Stimulated activated CD8-positive, alpha-beta memory T cell treated with anti-CD3 and anti-CD28 coated beads, Interleukin-7, amount 100 ng/mL, for 24 hours (primary cell): Measurements from ENCODE around the gene SLC17A2.
A peak's percentile ranks its signal among the peaks of the same experiment; 100 is the strongest.

ENCODE experiments used
- DNase-seq: peaks from one replicate; pipeline ENCODE4 v3.0.0-alpha.2; 2020; ENCODE audit warnings: low read depth

SLC17A2 gene, protein sequence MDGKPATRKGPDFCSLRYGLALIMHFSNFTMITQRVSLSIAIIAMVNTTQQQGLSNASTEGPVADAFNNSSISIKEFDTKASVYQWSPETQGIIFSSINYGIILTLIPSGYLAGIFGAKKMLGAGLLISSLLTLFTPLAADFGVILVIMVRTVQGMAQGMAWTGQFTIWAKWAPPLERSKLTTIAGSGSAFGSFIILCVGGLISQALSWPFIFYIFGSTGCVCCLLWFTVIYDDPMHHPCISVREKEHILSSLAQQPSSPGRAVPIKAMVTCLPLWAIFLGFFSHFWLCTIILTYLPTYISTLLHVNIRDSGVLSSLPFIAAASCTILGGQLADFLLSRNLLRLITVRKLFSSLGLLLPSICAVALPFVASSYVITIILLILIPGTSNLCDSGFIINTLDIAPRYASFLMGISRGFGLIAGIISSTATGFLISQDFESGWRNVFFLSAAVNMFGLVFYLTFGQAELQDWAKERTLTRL

DNA sequence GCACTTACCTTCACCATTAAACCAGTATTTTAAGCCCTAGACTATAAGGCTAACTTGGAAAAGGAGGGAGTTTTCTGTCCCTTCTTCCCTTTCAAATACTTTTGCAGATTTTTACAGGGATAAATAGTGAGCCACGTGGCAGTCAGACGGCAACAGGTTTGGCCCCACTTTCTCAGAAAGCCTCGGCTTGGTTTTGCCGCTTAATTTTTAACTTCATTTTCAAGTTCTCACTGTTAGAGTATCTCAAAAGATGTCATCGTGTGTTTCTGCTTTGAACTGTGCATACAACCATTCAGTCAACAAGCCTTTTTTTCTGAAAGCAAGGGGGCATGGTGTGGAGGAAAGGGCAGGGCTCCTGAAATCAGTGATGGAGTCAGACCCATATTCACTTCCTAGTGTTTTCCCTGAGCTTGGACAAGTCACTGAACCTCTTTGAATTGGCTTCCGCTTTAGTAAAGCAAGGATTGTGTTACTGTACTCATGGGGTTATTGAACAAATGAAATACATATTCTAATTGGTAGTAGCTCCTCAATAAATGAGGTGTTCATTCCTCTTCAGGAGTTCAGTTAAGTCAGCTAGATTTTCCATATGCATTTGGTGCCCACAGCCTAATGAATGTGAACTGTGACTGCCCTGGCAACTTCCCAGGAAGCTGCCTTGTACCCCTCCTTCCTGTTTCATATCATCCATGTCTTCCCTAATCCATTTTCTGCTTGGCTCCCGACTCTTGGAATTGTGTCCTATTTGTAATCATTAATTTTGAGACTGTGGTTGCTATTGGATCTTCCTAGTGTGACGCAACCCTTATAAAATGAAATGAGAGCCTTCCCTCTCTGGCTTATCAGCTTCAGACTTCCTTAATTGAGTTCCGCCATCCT is at the start of gene SLC17A2:
Gene SLC17A2 (minus strand): TSS at position 160 of the 879 bp plus-strand sequence. CDS start 4,895 bp downstream, outside the sequence.
- no peak for DNase-seq

DNA sequence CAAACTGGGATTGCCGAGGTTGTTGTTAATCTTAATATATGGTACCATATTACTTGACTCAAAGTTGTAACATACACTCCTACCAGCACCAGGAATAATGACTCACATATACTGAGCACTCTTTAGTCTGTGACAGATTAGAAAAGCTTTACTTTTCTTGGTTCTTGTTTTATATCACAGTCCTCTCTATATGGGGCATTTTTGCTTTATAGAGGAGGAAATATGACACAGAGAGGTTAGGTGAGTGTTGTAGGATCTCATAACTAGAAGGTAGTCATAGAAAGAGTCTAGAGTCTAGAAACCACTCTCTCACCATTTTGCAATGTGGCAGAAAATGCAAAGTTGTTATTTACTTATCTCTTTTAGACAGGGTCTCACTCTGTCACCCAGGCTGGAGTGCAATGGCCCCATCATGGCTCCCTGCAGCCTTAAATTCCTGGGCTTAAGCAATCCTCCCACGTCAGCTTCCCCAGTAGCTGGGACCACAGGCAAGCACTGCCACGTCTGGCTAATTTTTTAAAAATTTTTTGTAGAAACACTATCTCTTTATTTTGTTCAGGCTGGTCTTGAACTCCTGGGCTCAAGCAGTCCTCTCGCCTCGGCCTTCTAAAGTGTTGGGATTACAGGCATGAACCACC is 45.6 kb upstream of the SLC17A2 start:
- DNase-seq: no peak

DNA sequence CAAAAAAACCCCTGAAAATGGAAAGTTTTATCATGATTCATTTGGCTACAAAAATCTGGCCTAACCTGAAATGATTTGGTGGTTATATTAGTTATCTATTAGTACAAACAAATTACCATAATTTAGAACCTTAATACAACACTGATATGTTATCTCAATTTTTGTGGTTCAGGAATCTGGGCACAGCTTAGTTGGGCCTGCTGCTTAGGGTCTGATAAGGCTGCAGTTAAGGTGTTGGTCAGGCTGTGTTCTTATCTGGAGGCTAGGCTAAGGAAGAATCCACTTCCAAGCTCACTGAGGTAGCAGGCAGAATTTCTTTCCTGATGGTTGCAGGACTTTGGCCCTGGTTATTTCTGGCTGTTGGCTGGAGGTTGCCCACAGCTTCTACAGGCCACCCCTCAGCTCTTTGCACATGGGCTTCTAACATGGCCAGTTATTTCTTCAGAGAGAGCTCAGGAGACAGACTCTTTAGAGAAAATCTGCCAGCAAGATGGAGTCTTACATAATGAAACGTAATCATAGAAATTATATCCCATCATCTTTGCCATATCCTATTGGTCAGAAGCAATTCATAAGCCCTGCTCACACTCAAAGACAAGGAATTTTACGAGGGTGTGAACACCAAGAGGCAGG is 43.5 kb upstream of the SLC17A2 start:
- DNase-seq: no peak

DNA sequence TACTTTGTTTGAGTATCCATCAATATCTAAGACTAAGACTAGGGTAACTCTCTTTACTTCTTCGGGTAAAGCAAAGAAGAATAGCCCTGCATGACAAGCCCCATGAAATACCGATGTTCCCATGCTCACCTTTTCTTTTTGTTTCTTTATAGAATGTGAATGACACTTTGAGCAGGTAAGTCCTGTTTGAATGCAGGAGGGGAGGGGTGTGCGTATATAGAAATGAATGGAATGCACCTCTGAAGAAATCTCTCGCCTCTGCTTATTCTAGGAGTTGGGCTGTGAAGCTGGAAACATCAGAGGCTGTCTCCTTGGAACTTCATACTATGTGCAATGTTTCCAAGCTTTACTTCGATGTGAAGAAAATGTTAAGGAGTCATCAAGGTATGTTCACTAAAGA is 42.4 kb upstream of the SLC17A2 start:
- no peak for DNase-seq

DNA sequence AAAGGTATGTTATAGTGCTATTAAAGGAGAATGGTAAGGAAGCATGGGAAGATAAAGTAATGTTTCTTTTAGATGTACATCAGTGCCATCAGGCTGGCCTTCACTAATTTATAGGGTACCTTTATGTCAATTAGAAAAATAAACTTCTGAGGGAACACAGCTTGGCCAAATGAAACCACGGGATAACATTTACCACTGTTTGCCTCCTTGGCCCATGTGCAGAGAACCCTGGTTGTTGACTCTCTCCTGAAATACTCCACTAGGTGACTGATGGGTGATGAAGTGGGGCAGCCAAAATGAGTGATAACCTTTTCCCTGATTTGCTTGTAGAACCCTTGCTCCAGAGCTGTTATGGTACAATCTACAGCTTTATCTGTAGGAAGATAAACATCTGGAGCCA is 41.6 kb upstream of the SLC17A2 start:
- no peak for DNase-seq

DNA sequence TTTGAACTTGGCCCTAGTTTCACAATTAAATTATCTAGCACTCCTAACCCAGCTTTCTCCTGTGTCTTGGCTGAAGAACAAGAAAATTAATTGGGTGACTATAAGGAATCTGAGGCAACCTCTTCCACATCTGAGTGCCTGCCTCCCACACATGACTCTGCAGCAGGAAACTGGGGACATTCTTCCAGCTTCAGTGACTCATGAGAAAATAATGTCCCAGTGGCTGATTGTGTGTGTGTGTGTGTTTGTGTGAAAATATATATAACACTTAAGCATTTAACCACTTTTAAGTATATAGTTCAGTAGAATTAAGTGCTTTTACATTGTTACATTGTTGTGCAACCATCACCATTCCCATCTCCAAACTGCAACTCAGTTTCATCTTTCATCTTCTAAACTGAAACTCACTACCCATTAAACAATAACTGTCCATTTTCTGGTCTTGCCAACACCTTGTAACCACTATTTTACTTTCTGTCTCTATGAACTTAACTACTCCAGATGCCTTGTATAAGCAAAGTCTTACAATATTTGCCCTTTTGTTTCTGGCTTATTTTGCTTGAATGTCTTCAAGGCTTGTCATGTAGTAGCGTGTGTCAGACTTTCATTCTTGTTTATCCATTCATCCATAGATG is 40.8 kb upstream of the SLC17A2 start:
- DNase-seq: no peak

DNA sequence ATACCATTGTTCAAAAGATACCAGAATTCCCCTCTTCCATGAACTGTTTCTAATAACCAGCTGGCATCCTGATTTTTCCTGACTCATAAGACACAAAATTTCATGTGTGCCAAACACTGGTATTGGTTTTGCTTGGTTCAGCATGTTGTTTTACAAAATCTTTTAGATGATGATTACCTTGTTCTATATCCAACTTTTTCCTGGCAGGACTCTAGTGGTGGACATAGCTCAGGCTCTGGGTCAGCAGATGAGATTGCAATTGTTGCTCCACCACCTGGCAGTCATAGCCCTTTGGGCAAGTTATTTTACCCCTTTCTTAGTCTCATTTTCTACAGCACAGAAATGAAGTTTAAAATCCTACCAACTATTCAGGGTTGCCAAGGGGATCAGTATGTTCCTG is 38.3 kb upstream of the SLC17A2 start:
- DNase-seq: no peak

DNA sequence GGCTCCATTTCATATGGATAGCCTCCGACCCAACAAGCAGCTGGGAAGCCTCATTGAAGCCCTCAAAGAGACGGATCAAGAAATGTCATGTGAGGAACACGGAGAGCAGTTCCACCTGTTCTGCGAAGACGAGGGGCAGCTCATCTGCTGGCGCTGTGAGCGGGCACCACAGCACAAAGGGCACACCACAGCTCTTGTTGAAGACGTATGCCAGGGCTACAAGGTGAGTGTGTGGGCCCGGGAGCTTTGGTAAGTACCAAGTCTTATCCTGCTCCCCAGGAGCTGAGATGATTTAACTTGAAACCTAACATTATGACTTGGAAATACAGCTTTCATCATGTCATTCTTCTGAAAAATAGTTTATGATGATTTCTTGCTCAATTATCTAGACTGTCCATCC is 36.2 kb upstream of the SLC17A2 start:
- no peak for DNase-seq

DNA sequence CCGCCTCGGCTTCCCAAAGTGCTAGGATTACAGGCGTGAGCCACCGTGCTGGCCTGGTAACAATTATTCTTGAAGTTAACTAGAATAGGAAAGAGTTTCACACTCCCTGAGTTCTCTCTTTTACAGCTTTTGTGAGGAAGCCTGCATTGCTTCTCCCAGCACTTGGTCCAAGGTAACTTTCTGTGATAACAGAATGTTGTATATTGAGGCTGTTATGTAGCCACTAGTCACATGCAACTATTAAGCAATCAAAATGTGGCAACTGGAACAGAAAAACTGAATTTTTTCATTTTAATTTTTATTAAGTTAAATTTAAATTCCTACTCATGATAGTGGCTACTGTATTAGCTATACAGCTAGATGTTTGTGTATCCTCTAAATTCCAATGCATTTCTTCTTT is 34.6 kb upstream of the SLC17A2 start:
- no peak for DNase-seq

DNA sequence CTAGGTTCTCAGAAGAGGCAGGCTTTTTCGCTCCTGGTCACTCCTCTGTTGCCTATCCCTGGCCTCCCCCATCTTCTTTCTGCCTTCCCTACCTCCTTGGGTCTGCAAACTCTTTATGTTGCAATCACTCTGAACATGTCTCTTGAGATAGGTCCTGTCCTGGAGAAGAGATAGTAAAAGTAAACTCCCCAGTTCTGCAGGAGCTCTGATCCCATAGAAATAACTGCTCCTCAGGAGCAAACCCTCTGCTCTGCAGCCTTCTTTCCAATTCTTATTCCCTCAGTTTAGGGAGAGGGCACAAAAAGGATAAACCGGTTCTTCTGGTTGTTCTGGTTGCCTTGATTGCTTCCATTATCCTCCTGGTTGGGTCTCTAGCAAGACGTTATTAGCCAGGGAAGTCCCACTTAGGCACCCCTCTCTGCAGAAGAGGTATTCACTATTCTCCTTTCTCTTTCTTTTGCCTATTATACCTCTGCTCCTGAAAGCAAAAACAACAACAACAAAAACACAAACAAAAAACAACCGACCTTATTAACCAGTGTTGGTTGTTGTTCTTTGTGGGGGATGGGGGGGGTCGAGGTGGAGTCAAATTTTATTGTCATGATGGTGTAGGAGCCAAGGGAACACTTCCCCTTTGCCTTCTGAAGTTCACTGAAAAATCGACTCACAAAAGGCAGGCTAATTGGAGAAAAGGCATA is 33.1 kb upstream of the SLC17A2 start:
- no peak for DNase-seq

DNA sequence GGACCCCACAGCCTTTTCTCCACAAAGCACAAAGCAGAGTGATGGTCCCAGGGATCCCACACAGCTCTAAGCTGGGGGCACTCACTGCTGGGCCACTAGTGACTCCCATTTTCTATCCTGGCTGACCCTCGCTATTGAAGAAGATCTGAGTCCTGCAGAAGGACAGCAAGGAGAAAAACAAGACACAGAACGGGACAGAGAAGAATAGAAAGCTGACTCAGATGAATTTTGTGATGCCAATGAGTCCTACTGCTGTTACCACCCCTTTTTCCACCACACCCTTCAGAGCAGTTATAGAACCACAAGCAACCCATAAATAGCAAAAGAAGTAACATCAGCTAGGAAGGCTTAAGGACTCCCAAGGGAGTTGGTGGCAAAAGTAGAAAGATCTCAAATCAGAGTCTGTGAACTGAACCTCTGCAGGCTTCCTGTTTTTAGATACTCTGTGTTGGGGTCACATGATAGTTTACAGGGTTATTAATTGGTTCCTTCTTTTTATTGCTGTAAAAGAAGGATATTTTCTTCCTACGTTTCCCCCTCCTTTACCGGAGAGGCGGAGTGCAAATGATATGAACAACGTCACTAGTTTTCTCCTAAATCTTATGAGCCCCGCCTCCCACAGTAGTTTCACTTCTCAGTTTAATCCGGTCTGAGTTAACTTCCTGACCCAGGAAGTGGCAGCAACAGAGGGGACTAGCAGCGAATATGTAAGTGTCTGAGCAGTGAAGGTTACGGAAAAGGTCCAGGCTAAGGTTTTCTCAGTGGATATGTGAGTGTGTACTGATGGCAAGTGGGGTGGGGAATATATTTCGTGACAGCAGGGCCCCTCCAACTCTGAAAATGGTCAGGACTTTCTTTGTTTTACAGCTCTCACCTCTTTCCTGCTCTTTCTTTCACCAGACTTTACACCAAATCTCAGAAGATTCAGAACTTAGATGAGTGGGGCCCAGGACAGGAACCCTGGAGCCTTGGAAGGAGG is 31.9 kb upstream of the SLC17A2 start, which contains the start of gene TRIM38:
Gene TRIM38 (plus strand): TSS at position 654 of the 979 bp plus-strand sequence. CDS start 3,721 bp downstream, outside the sequence.
- peak; percentile 44 for DNase-seq

DNA sequence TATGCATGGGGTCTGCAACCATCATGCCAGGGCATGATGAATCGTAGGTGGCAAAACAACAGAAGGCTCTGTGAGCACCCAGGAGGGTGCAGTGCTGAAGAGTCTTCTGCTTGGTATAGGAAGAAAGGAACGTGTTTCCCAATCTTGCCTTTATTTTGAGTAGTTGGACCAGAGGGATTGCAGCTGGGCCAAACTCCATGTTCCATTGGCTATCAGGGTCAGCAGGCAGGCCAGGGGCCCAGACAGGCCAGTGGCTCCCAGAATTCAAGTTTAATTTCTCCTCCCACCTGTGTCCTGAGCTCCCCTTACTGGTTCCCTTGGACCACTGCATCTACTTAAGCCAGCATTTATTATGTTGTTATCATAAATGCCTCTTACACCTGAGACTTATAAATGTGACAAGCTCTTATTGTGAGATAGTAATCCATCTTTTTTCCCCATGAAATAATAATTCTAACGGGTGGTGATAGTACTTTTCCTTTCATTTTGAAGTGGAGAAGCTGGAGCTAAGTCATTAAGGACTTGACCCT is 31.2 kb upstream of the SLC17A2 start:
- DNase-seq: no peak

DNA sequence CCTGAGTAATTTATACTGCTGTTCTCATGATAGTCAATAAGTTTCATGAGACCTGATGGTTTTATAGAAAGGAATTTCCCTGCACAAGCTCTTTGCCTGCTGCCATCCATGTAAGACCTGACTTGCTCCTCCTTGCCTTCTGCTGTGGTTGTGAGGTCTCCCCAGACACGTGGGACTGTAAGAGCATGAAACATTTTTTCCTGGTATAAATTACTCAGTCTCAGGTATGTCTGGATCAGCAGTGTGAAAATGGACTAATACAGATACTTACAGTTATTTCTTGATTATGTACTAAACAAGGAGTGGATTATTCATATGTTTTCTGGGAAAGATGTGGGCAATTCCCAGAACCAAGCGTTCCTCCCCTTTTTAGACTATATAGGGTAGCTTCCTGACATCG is 30.2 kb upstream of the SLC17A2 start:
- no peak for DNase-seq

DNA sequence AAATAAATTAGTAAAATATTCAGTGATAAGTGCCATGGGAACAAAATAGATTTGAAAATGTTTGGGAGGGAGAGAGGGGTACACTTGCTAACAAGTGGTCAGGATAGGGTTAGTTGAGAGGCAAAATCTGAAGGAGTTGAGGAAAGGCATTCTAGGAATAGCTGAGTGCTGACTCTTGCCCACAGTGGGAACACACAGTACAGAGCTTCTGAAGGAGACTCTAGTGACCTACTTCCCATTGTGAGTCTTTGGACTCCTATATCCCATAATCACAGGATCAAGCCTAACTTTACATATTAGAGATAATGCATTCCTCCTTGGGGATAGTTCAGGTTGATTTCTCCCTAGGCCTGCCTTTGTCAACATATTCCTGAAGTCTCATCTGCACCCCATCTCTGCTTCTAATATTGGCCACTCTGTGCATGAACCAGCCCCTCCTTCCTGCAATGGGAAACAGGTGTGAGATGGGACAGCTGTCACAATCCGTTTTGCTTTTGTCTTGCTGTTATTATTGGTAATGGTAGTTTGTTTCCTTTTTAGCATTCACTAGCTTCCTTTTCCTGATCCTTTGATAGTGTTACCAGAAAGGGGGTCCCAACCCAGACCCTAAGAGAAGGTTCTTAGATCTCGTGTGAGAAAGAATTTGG is 29.5 kb upstream of the SLC17A2 start:
- DNase-seq: no peak

DNA sequence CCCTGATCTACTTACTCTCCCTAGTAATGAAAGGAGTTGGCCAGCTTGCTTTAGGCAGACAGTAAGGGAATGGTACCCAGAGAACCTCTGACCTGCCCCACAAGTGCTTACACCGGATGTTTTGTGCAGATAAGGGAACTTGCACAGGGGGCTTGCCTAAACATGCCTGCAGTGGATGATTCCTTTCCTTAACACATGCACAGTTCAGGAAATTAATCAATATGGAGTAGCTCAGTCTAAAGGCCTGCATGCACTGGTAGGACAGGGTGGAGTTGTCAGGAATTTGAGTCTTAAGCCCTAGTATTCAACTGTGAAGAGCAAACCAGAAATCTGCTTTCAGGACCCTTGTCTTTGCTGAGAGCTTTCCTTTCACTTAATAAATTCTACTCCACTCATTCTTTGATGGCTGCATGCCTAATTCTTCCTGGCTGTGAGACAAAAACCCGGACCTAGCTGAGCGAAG is 28.2 kb upstream of the SLC17A2 start:
- no peak for DNase-seq

DNA sequence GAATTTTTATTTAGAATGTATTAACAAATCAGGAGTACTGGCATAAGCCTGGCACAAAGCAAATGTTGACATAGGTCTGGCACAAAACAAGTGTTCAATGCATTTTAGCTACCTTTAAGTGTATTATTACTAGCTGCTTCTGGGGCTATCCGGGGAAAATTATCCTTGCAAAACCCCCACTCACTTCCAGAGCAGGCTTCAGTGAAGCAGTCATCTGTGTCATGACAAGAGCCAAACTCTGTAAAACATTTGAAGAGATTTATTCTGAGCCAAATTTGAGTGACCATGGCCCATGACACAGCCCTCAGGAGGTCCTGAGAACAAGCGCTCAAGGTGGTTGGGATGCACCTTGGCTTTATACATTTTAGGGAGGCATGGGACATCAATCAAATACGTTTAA is 25.7 kb upstream of the SLC17A2 start:
- no peak for DNase-seq

DNA sequence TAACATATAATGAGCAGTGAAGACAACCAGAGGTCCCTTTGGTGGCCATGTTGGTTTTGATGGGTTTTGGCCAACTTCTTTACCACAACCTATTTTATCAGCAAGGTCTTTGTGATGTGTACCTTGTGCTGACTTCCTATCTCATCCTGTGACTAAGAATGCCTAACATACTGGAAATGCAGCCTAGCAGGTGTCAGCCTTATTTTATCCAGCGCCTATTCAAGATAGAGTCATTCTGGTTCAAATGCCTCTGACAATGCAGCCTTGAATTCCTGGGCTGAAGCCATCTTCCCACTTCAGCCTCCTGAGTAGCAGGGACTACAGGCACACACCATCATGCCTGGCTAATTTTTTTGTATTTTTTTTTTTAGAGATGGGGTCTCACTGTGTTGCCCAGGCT is 24.3 kb upstream of the SLC17A2 start:
- DNase-seq: no peak

DNA sequence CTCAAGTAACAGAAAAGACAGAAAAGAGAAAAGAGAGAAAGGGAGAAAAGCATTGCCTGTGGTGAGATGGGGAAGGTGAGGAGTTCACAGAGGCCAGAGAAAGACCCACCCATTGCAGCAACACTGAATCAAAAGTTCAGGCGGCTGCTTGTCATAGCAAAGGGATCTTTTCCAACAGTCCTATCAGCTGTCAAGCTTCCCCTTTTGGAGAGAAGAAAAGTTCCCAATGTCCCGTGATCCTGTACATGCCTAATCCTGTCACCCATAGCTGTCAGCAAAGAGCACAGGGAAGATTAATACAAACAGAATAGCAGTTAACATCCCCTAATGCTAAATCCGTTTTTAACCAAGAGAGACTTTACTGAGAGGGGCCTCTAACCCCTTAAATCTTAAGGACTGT is 23.2 kb upstream of the SLC17A2 start:
- no peak for DNase-seq

DNA sequence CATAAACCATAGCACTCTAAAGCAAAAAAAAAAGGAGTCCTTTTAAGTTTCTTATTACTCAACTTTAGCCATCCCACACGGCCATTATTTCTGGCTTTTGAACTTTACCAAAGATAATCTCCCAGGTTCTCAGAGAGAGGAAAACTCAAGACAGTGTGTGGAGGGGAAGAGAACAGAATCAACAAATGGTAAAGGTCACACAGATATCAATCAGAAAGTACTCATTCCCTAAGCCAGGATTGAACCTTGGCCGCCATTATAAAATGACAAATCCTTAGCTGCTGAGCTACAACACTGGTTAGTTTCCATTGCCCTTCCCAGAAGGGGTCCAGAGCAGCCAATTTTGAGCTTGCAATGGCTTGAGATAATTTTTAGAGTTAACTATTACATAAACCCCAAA is 22.0 kb upstream of the SLC17A2 start:
- DNase-seq: no peak
